GM12878 (cell line): ENCODE measurements around the gene SORL1. TPM values are rescaled to one million over a fixed set of nuclear protein-coding genes. Genes with fewer than 3 reads are reported as not detected.

Source experiments
- ATF2 ChIP-seq: IDR thresholded peaks from 2 replicates; pipeline ENCODE4 v1.6.1; 2012; ENCODE audit warnings: low read length, inconsistent platforms
- CBX3 ChIP-seq: fragments of 200-600 bp; sonication (generic); IDR thresholded peaks from 2 replicates; pipeline ENCODE4 v1.6.1; 2016; ENCODE audit warnings: low read depth, borderline replicate concordance
- CHD2 ChIP-seq: IDR thresholded peaks from 2 replicates; pipeline ENCODE4 v1.6.1; 2011; ENCODE audit warnings: low read depth, low read length, improper control_type of control experiment, borderline replicate concordance
- E2F8 ChIP-seq: fragments of 450-650 bp; IDR thresholded peaks from 2 replicates; pipeline ENCODE4 v1.6.1; 2018; ENCODE audit warnings: mild to moderate bottlenecking, low read depth, moderate library complexity; ENCODE audit not compliant: partially characterized antibody
- ELK1 ChIP-seq: IDR thresholded peaks from 2 replicates; pipeline ENCODE4 v1.6.1; 2012; ENCODE audit warnings: low read depth, low read length, improper control_type of control experiment
- EZH2 ChIP-seq: IDR thresholded peaks from 2 replicates; pipeline ENCODE4 v1.6.1; 2012; ENCODE audit warnings: low read depth, mild to moderate bottlenecking, control low read depth, inconsistent platforms, low read length, borderline replicate concordance; ENCODE audit not compliant: control insufficient read depth
- FOS ChIP-seq: IDR thresholded peaks from 3 replicates; pipeline ENCODE4 v1.6.1; 2011; ENCODE audit warnings: borderline replicate concordance; ENCODE audit not compliant: insufficient read length; ENCODE audit errors: extremely low read depth
- FOXK2 ChIP-seq: fragments of 450-650 bp; IDR thresholded peaks from 2 replicates; pipeline ENCODE4 v1.6.1; 2017; ENCODE audit warnings: mild to moderate bottlenecking, moderate library complexity
- GATAD2B ChIP-seq: fragments of 450-650 bp; conservative IDR thresholded peaks from 2 replicates; pipeline ENCODE4 v1.6.1; 2017; ENCODE audit warnings: low read depth, mild to moderate bottlenecking, moderate library complexity
- IKZF2 ChIP-seq, 2 experiments: fragments of 450-650 bp; IDR thresholded peaks; 2 replicates each; pipeline ENCODE4 v1.6.1; 2017; ENCODE audit warnings: mild to moderate bottlenecking in 2 of 2, moderate library complexity in 2 of 2
- MTA3 ChIP-seq: IDR thresholded peaks from 2 replicates; pipeline ENCODE4 v1.6.1; 2012; ENCODE audit warnings: low read length, inconsistent platforms, borderline replicate concordance
- NRF1 ChIP-seq: conservative IDR thresholded peaks from 2 replicates; pipeline ENCODE4 v1.6.1; 2011; ENCODE audit warnings: mild to moderate bottlenecking, low read depth, low read length, improper control_type of control experiment
- PAX5 ChIP-seq: IDR thresholded peaks from 2 replicates; pipeline ENCODE4 v1.6.1; 2011; ENCODE audit warnings: low read depth, low read length, borderline replicate concordance
- POLR2A ChIP-seq: IDR thresholded peaks from 2 replicates; pipeline ENCODE4 v1.6.1; 2011; ENCODE audit warnings: low read depth, mild to moderate bottlenecking, low read length
- RUNX3 ChIP-seq: IDR thresholded peaks from 2 replicates; pipeline ENCODE4 v1.6.1; 2012; ENCODE audit warnings: low read length, inconsistent platforms
- SMARCA5 ChIP-seq: fragments of 450-650 bp; IDR thresholded peaks from 2 replicates; pipeline ENCODE4 v1.6.1; 2017; ENCODE audit warnings: mild to moderate bottlenecking
- SREBF2 ChIP-seq: IDR thresholded peaks from 2 replicates; pipeline ENCODE4 v1.6.1; 2012; ENCODE audit warnings: mild to moderate bottlenecking, low read length
- TARDBP ChIP-seq: IDR thresholded peaks from 2 replicates; pipeline ENCODE4 v1.6.1; 2016; ENCODE audit warnings: borderline replicate concordance
- WRNIP1 ChIP-seq: IDR thresholded peaks from 2 replicates; pipeline ENCODE4 v1.6.1; 2011; ENCODE audit warnings: low read depth, low read length, improper control_type of control experiment, borderline replicate concordance
- ZNF592 ChIP-seq: fragments of 450-650 bp; IDR thresholded peaks from 2 replicates; pipeline ENCODE4 v1.6.1; 2017; ENCODE audit warnings: mild to moderate bottlenecking, moderate library complexity
- polyA plus RNA-seq, 11 experiments: library from polyadenylated mRNA; depleted of rRNA in 4 of 11; unstranded in 6 of 11; stranded (reverse) in 5 of 11; fragments of >200 nt; fragmentation: Nextera tagmentation in 4 of 11; fragmentation: Illumina TruSeq in 1 of 11; extraction: Ambion mirVana in 4 of 11; extraction: Trizol in 1 of 11; gene quantifications; 1 replicate in 1 of 11; 2 replicates in 10 of 11; pipeline versions ENCODE4 v1.2.1 to v1.2.3, GENCODE V29; 2011 to 2016; ENCODE audit warnings: inconsistent platforms in 2 of 11, missing spikeins in 2 of 11, low read depth in 1 of 11
- total RNA-seq, 4 experiments: library from RNA; depleted of rRNA in 3 of 4; stranded (reverse); fragments of >200 nt in 3 of 4; fragmentation: Illumina TruSeq in 1 of 4; extraction: Trizol in 1 of 4; gene quantifications; 2 replicates each; pipeline versions ENCODE4 v1.2.1 to v1.2.3, GENCODE V29; 2013 to 2021
- TF ChIP-seq, protein P1 (sequence below): fragments of 450-650 bp; IDR thresholded peaks from 2 replicates; pipeline ENCODE4 v1.6.1; 2016; ENCODE audit warnings: mild to moderate bottlenecking

Gene SORL1
- total and polyA plus RNA-seq, 10 of the 15 experiments (the other 5 are each of a cell fraction or from before 2014, with no cell fraction given), result 20.2 to 107 (median 59.9) TPM

DNA sequence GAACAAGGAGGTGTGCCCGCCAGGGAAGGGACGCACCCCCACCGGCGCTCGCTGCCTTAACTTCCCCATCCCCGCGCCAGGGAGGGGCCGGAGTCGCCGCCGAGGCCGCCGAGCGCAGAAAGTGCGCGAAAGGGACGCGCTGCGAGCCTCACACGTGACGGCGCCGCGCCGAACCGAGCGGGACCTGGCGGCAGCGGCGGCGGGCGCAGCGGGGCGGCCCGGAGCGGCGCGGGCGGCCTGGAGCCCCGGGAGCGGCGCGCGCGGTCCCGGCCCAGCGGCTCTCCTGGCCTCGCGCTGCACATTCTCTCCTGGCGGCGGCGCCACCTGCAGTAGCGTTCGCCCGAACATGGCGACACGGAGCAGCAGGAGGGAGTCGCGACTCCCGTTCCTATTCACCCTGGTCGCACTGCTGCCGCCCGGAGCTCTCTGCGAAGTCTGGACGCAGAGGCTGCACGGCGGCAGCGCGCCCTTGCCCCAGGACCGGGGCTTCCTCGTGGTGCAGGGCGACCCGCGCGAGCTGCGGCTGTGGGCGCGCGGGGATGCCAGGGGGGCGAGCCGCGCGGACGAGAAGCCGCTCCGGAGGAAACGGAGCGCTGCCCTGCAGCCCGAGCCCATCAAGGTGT, at the start of gene SORL1 (continued):
- TF ChIP-seq, protein P1, sequence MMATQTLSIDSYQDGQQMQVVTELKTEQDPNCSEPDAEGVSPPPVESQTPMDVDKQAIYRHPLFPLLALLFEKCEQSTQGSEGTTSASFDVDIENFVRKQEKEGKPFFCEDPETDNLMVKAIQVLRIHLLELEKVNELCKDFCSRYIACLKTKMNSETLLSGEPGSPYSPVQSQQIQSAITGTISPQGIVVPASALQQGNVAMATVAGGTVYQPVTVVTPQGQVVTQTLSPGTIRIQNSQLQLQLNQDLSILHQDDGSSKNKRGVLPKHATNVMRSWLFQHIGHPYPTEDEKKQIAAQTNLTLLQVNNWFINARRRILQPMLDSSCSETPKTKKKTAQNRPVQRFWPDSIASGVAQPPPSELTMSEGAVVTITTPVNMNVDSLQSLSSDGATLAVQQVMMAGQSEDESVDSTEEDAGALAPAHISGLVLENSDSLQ, result no peak
- 0 out of 2 replicates have a peak, but pooled peaks have one; percentile 33 for TF ChIP-seq ZNF592
- TF ChIP-seq SMARCA5, result peak; percentile 98; the same call in 1 of the 2 replicates
- TF ChIP-seq ELK1, result no peak
- no peak for TF ChIP-seq CBX3
- no peak for TF ChIP-seq NRF1
- TF ChIP-seq E2F8, result no peak
- TF ChIP-seq ATF2, result no peak
- peak; percentile 91 for TF ChIP-seq GATAD2B
- TF ChIP-seq FOS, result no peak
- no peak for TF ChIP-seq TARDBP
- no peak for TF ChIP-seq RUNX3
- no peak for TF ChIP-seq IKZF2 (IDR thresholded peaks at IDR 0.05)
- TF ChIP-seq SREBF2, result no peak
- no peak for TF ChIP-seq EZH2
- no peak for TF ChIP-seq PAX5
- peak; percentile 87 for TF ChIP-seq POLR2A
- no peak for TF ChIP-seq WRNIP1
- TF ChIP-seq CHD2, result peak; percentile 28; the same call in 1 of the 2 replicates
- no peak for TF ChIP-seq MTA3
- no peak for TF ChIP-seq FOXK2
